GM18907 (cell line): ENCODE data around the gene POU2F2.

Experiments used
- ATAC-seq: cut with Tn5 transposase; IDR thresholded peaks from one replicate; pipeline ENCODE4 v1.9.1; 2021; ENCODE audit warnings: mild to moderate bottlenecking, moderate library complexity; ENCODE audit not compliant: unreplicated experiment

The POU2F2 gene

DNA sequence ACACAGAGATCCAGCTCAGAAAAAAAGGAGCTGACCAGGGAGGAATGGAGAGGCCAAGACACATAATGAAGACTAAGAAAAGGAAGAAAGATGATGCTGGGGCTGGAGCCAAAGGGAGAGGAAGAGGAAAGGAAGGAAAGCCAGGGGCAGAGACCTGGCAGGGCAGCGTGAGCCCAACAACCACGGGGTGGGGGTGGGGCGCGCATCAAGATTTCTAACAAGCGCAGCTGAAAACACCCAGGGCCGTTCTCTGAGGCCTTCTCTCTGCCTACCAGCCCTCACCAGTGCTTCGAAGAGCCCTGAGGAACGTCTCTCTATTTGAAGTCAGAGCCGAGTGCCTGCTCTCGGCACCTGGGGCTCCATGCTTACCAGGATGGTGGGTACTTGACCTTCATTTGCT, 23.6 kb upstream of the POU2F2 start:
- ATAC-seq, result no peak

GRCh38 chr19:42154471-42155323, 22.5 kb upstream of the POU2F2 start:
- ATAC-seq, result no peak

- ATAC-seq, result no peak
Measured at GRCh38 chr19:42153672-42154433, 21.6 kb upstream of the POU2F2 start.

DNA sequence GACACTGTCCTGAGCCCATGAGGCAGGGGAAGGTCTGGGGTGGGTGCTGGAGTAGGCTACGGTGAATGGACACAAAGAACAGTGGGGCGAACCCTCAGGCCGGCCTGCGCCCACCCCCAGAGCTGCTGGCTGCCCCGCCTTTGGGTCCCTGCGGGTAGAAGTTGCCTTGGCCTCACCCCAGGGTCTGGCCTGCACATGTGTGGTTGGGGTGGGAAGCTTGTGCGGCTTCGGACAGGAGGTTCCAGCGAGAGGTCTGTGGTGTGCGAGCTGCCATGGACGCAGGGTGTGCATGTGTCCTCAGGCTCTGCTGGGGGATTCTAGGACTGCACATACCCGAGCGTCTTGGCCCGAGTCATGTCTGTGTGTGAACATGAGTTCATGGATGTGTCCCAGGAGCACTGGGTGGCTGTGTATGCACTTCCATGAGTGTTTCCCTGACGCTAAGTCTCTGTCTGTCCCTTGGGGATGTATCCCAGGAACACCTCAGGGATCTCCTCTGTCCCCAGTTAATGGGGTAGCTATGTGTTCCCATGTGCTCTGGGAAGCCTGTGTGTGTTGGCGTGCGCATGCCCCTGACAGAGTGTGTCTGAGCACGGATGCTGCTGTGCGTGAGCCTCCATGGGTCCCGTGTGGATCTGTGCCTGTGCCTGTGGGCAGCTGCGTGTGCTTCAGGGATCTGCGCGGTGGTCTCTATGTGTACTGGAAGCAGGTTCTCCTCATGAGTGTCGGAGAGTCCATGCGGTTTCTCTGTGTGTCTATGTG, 20.8 kb upstream of the POU2F2 start:
- no peak for ATAC-seq

GRCh38 chr19:42151782-42152684, 19.8 kb upstream of the POU2F2 start:
- no peak for ATAC-seq

- no peak for ATAC-seq
Measured at GRCh38 chr19:42150911-42151361, 18.7 kb upstream of the POU2F2 start.

DNA sequence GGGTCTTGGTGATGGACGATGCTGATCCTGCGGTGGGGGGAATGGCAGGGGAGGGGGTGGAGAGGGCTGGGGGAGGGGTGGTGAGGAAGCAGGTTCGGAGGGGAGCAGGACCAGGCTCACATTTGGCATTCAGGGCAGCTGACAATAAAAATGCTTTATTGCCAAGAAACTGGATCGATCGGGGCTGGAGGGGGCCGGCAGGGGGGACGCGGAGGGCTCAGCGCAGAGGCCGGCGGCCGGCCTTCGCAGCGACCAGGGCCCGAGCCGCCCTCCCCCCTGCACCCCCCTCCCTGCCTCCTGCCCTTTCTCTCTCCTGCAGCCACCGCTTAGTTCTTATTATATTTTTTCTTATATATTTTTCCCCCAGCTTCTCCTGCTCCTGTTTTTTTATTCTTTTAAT, 18.1 kb upstream of the POU2F2 start:
- no peak for ATAC-seq

DNA sequence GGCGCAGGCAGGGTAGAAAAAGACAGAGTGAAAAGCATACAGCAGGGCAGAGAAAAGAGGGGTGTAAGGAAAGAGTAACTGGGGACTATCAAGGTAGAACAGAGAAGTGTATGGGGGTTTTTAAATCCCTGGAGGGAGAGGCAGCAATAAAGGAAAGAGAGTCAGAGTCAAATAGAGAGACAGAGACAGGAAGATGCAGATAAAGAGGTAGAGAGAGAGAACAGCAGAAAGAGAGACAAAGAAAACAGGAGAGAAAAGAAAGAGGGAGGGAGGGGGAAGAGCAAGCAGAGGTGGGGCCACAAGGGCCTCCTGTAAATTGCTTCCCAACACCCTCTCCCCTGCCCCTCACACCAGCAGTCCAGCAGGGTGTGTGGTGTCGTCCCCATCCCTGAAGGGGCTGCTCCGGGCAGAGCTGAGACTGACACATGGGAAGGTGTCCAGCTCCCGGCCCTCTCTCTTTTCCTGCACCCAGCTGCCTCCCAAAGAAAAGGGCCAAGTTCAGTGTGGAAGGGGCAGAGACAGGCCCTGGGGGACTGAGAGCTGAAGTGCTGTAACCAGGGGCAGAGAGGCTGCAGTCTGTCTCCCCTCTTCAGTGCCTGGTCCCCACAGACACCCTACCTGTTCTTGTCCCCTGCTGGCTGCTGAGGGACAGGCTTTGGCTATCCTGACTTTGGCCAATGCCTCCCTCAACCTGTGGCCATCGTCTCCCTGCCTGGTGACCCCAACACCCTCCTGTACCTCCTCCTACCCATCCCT, 17.4 kb upstream of the POU2F2 start:
- no peak for ATAC-seq

DNA sequence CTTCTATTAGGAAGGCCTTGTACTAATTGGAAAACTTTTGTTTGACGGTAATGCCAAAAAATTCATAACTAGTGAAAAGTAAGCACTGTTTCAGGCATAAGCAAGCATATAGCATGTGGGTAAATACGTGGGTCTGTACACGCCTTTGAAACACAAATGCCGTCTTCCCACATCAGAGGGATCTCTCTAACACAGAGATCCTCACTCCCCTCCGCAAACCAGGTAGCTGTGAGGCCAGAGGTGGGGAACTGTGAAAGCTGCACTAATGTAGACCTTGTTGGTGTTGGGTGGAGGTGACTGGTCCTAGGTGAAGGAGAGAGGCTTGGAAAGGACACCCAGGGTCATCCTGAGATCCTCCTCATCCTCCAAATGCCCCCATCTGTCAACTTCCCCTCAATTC, 16.0 kb upstream of the POU2F2 start:
- ATAC-seq, result no peak

DNA sequence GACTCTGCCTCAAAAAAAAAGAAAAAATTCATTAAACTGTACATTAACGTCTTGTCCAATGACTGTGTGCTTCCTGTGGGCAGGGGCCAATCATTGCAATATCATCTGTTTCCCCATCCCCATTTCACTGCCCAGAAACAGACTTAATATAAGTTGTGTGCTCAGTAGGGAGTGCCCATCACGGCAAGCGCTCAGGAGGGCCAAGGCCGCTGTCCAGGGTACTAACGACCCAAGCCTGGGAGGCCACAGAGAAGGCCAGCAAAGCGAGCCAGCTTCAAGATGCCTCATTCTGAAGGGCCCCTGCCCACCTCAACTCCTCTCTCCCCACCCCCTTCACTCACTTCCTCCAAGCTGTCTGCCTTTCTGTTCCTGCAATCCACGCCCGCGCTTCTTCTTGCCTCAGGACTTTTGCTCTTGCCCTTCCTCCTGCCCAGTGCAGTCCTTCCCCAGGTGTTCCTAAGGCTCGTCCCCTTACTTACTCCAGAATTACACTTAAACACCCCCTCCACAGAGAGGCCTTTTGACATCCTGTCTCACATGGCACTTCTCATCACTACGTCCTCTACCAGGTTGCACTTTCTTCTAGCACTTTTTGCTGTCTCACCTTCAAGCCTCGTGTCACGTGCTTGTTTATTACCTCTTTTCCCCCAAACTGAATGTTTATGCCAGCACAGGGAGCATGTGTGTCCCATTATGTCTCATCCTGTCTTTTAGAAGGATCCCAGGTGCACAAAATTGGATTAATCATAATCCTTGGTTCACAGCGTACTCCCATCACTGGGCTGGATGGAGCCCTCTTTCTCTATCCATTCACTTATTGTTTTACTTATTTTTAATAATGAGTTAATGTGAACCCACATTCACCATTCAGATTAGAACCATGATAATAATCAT, 11.3 kb upstream of the POU2F2 start:
- ATAC-seq, result no peak

DNA sequence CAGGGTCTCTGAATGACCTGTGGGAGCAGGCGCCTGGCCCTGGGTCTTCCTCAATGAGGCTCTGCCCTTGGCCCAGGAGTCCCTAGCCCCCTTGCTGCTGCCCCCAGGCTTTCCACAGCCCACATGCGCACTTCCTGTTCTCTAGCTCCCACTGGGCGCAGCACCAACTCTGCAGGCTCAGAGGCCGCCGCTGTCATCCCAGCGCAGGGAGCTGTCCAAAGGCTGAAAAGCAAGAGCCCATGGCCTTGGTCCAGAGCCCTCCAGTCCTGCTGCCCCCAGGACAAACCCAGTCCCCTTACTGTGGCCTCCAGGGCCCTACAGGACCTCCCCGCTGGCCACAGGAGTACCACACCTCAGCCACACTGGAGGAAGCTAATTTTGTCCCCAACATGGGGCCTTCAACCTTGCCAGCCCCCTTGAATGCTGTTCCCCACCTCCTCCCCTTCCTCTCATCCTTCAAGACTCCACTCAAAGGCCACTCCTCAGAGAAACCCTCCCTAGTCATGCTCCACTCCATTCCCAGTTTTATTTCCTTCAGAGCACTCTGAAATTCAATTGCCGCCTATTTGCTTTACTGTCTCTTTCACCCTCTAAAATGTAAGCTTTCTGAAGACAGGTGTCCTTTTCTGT, 8.0 kb upstream of the POU2F2 start:
- no peak for ATAC-seq

- no peak for ATAC-seq
Measured at GRCh38 chr19:42134535-42135070, 2.4 kb upstream of the POU2F2 start.

GRCh38 chr19:42132851-42133528, 744 bp upstream of the POU2F2 start:
- peak; percentile 28 for ATAC-seq

GRCh38 chr19:42131149-42132029, 857 bp downstream of the POU2F2 start:
- ATAC-seq, result no peak

GRCh38 chr19:42130254-42130573, 2.0 kb downstream of the POU2F2 start:
- no peak for ATAC-seq

- ATAC-seq, result peak; percentile 52
Measured at GRCh38 chr19:42129399-42130253, 2.6 kb downstream of the POU2F2 start.
